HCT116 (cell line): ENCODE measurements around the gene TEAD1. TPM values are rescaled to one million over a fixed set of nuclear protein-coding genes. Genes with fewer than 3 reads are reported as not detected.

Experiments
- ATAC-seq: fragments of 200-7000 bp; cut with Tn5 transposase; 2 replicates; pipeline ENCODE4 v1.9.1; 2020; ENCODE audit warnings: mild to moderate bottlenecking, moderate library complexity
- BruUV-seq: library from RNA; stranded (reverse); fragments of 400-500 nt; replicated peaks from 2 replicates; lab custom pipeline; 2021; lab: Mats Ljungman, UMichigan
- CTCF ChIA-PET: fragments of 300-600 bp; sonication (Branson Sonifier 250); formaldehyde crosslinking; loops from one replicate; lab custom pipeline; 2021; ENCODE audit warnings: antibody characterized with exemption; lab: Charles Lee
- POLR2A ChIA-PET: fragments of 300-600, 350-600 bp; sonication (Branson Sonifier 250); formaldehyde crosslinking; loops from one replicate; lab custom pipeline; 2021; ENCODE audit warnings: antibody characterized with exemption; lab: Charles Lee
- RAD21 ChIA-PET, 2 experiments: fragments of 300-600 bp; sonication (Branson Sonifier 250); formaldehyde crosslinking; loops; one replicate each; lab custom pipeline; 2023; ENCODE audit warnings: low total read pairs in 2 of 2; ENCODE audit not compliant: uncharacterized antibody in 2 of 2, unreplicated experiment in 2 of 2, low non-redundant PET in 1 of 2; lab: Charles Lee
- DNase-seq: peaks from one replicate; pipeline ENCODE4 v3.0.0-alpha.2; 2010; ENCODE audit warnings: low read depth, low spot score
- H2AFZ ChIP-seq: fragments of 200-600 bp; shearing (Covaris generic), sonication (generic); 2 replicates; pipeline ENCODE4 v1.6.1; 2017; ENCODE audit warnings: low read depth, mixed run types, mixed read lengths, antibody characterized with exemption, low read length; ENCODE audit not compliant: poor library complexity, severe bottlenecking
- H3K27ac ChIP-seq: 2 replicates; pipeline ENCODE4 v1.5.1; 2012; ENCODE audit warnings: low read depth, low read length
- H3K27me3 ChIP-seq: fragments of 200-600 bp; sonication (generic); 2 replicates; pipeline ENCODE4 v1.6.1; 2016; ENCODE audit warnings: mixed run types, low read length, mixed read lengths; ENCODE audit not compliant: insufficient read depth
- H3K36me3 ChIP-seq, 2 experiments: fragments of 200-500 bp in 1 of 2; fragments of 200-600 bp in 1 of 2; sonication (Bioruptor generic) in 1 of 2; sonication (generic) in 1 of 2; 2 replicates each; pipeline versions ENCODE4 v1.5.1 to v1.6.1; 2014 to 2016; ENCODE audit warnings: low read length in 2 of 2, inconsistent platforms in 1 of 2, mixed read lengths in 1 of 2, mixed run types in 1 of 2; ENCODE audit not compliant: insufficient read depth in 2 of 2, control insufficient read depth in 1 of 2
- H3K4me1 ChIP-seq, 2 experiments: fragments of 200-600 bp in 1 of 2; sonication (generic) in 1 of 2; 2 replicates each; pipeline versions ENCODE4 v1.5.1 to v1.6.1; 2012 to 2017; ENCODE audit warnings: low read length in 2 of 2, inconsistent platforms in 1 of 2, mild to moderate bottlenecking in 1 of 2, mixed read lengths in 1 of 2, mixed run types in 1 of 2, moderate library complexity in 1 of 2; ENCODE audit not compliant: insufficient read depth in 2 of 2, control insufficient read depth in 1 of 2
- H3K4me2 ChIP-seq: fragments of 200-600 bp; sonication (generic); 2 replicates; pipeline ENCODE4 v1.6.1; 2017; ENCODE audit warnings: mixed run types, low read length, mixed read lengths
- H3K4me3 ChIP-seq, 2 experiments: fragments of 200-600 bp in 1 of 2; sonication (generic) in 1 of 2; replicated peaks in 1 of 2; 2 replicates each; pipeline ENCODE4 v1.5.1; 2011 to 2016; ENCODE audit warnings: low read length in 2 of 2, control low read depth in 1 of 2, low read depth in 1 of 2, mild to moderate bottlenecking in 1 of 2, mixed read lengths in 1 of 2, mixed run types in 1 of 2
- H3K79me2 ChIP-seq: fragments of 200-600 bp; sonication (generic); 2 replicates; pipeline ENCODE4 v1.6.1; 2017; ENCODE audit warnings: mild to moderate bottlenecking, mixed run types, low read length, moderate library complexity, mixed read lengths; ENCODE audit not compliant: insufficient read depth
- H3K9ac ChIP-seq: fragments of 200-600 bp; sonication (generic); 2 replicates; pipeline ENCODE4 v1.6.1; 2016; ENCODE audit warnings: low read length, mixed read lengths
- H3K9me2 ChIP-seq: fragments of 200-600 bp; sonication (generic), shearing (Covaris generic); 2 replicates; pipeline ENCODE4 v1.6.1; 2017; ENCODE audit warnings: mixed run types, mild to moderate bottlenecking, moderate library complexity; ENCODE audit not compliant: insufficient read depth
- H3K9me3 ChIP-seq, 2 experiments: fragments of 200-500 bp in 1 of 2; fragments of 200-600 bp in 1 of 2; sonication (Bioruptor generic) in 1 of 2; sonication (generic) in 1 of 2; 2 replicates each; pipeline ENCODE4 v1.6.1; 2014 to 2017; ENCODE audit warnings: low read length in 2 of 2, mixed read lengths in 2 of 2, inconsistent platforms in 1 of 2, low read depth in 1 of 2, mild to moderate bottlenecking in 1 of 2, mixed run types in 1 of 2, moderate library complexity in 1 of 2; ENCODE audit not compliant: control insufficient read depth in 1 of 2, insufficient read depth in 1 of 2
- H4K20me1 ChIP-seq: fragments of 200-600 bp; sonication (generic), shearing (Covaris generic); 2 replicates; pipeline ENCODE4 v1.6.1; 2017; ENCODE audit warnings: mixed run types, mild to moderate bottlenecking, moderate library complexity; ENCODE audit not compliant: insufficient read depth
- CTCF ChIP-seq, 3 experiments: fragments of 200-600 bp in 1 of 3; sonication (generic) in 1 of 3; IDR thresholded peaks in 2 of 3; conservative IDR thresholded peaks in 1 of 3; 2 replicates each; pipeline ENCODE4 v1.5.1; 2012 to 2017; ENCODE audit warnings: low read depth in 2 of 3, low read length in 2 of 3, antibody characterized with exemption in 1 of 3, borderline replicate concordance in 1 of 3, control low read depth in 1 of 3, mild to moderate bottlenecking in 1 of 3, mixed read lengths in 1 of 3, mixed run types in 1 of 3, moderate library complexity in 1 of 3; ENCODE audit not compliant: insufficient read depth in 1 of 3
- EGR1 ChIP-seq: IDR thresholded peaks from 2 replicates; pipeline ENCODE4 v1.6.1; 2012; ENCODE audit warnings: low read depth
- EZH2 ChIP-seq: fragments of 200-600 bp; sonication (generic); IDR thresholded peaks from 2 replicates; pipeline ENCODE4 v1.6.1; 2017; ENCODE audit warnings: antibody characterized with exemption, mixed run types
- EZH2phosphoT487 ChIP-seq: fragments of 200-600 bp; IDR thresholded peaks from 2 replicates; pipeline ENCODE4 v1.6.1; 2018; ENCODE audit warnings: antibody characterized with exemption, borderline replicate concordance
- POLR2A ChIP-seq: IDR thresholded peaks from 2 replicates; pipeline ENCODE4 v1.7.0; 2011; ENCODE audit warnings: borderline replicate concordance; ENCODE audit not compliant: insufficient read depth, insufficient read length; ENCODE audit errors: extremely low read depth
- SIN3A ChIP-seq: IDR thresholded peaks from 2 replicates; pipeline ENCODE4 v1.6.1; 2012; ENCODE audit warnings: low read depth
- TCF7L2 ChIP-seq: IDR thresholded peaks from 2 replicates; pipeline ENCODE4 v1.7.0; 2011; ENCODE audit warnings: borderline replicate concordance, inconsistent platforms; ENCODE audit not compliant: insufficient read depth, insufficient read length; ENCODE audit errors: extremely low read depth
- intact Hi-C: fragments of 100-400 bp; cut with micrococcal nuclease; formaldehyde crosslinking; loops from 2 replicates; pipeline ENCODE4 v1.10.0; 2022
- total RNA-seq: library from RNA; stranded (reverse); gene quantifications from one replicate; pipeline ENCODE4 v1.2.1, GENCODE V29; 2021; ENCODE audit not compliant: unreplicated experiment
- TF ChIP-seq, protein P1 (sequence below): IDR thresholded peaks from 2 replicates; pipeline ENCODE4 v1.6.1; 2012
- TF ChIP-seq, protein P2 (sequence below): IDR thresholded peaks from 2 replicates; pipeline ENCODE4 v1.6.1; 2012
- TF ChIP-seq, protein P3 (sequence below): IDR thresholded peaks from 2 replicates; pipeline ENCODE4 v1.6.1; 2012; ENCODE audit warnings: low read depth

Gene TEAD1
- total RNA-seq, 1 experiment from 2014 or later, result 103 TPM

DNA sequence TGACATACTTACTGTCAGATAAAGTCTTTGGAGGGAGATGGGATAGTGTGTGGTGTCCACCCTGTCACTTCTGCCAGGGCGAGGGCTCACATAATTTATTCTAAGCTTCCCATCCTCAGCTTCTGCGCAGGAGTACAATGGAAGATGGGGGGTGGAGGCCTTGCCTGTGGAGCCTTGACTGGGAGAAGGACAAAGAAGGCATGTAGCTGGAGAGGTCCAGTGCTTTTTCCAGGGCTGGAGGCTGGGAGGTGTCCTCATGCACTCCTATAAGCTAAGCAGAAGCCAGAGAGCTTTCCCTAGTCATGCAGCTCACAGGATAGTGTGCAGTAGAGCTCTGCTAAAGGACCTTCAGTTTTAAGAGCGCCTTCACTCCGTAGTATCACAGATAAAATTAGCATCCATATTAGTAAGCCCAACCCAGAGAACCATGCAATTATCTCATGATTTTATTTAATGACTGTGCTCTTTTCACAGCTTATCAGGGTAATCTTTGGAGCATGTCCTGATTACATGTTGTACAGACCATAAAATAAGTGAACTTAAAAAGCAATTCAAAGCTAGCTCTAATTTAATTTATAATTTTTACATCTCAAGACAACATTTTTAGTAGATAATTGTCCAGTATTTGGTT, 148.3 kb downstream of the TEAD1 start:
- TF ChIP-seq EZH2phosphoT487 (no peak), CTCF (IDR thresholded peaks at IDR 0.05 in 2 of 3, conservative IDR thresholded peaks at IDR 0.05 in 1 of 3; ENCODE audit: borderline replicate concordance in 1 of 3, insufficient read depth in 1 of 3, low read depth in 2 of 3, low read length in 2 of 3) (no peak), SIN3A (no peak), POLR2A (no peak), EGR1 (no peak), TCF7L2 (no peak), EZH2 (no peak)
- TF ChIP-seq, protein P1, sequence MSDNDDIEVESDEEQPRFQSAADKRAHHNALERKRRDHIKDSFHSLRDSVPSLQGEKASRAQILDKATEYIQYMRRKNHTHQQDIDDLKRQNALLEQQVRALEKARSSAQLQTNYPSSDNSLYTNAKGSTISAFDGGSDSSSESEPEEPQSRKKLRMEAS, result no peak
- TF ChIP-seq, protein P2, sequence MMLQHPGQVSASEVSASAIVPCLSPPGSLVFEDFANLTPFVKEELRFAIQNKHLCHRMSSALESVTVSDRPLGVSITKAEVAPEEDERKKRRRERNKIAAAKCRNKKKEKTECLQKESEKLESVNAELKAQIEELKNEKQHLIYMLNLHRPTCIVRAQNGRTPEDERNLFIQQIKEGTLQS, result no peak
- TF ChIP-seq, protein P3, sequence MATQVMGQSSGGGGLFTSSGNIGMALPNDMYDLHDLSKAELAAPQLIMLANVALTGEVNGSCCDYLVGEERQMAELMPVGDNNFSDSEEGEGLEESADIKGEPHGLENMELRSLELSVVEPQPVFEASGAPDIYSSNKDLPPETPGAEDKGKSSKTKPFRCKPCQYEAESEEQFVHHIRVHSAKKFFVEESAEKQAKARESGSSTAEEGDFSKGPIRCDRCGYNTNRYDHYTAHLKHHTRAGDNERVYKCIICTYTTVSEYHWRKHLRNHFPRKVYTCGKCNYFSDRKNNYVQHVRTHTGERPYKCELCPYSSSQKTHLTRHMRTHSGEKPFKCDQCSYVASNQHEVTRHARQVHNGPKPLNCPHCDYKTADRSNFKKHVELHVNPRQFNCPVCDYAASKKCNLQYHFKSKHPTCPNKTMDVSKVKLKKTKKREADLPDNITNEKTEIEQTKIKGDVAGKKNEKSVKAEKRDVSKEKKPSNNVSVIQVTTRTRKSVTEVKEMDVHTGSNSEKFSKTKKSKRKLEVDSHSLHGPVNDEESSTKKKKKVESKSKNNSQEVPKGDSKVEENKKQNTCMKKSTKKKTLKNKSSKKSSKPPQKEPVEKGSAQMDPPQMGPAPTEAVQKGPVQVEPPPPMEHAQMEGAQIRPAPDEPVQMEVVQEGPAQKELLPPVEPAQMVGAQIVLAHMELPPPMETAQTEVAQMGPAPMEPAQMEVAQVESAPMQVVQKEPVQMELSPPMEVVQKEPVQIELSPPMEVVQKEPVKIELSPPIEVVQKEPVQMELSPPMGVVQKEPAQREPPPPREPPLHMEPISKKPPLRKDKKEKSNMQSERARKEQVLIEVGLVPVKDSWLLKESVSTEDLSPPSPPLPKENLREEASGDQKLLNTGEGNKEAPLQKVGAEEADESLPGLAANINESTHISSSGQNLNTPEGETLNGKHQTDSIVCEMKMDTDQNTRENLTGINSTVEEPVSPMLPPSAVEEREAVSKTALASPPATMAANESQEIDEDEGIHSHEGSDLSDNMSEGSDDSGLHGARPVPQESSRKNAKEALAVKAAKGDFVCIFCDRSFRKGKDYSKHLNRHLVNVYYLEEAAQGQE, result no peak
- H3K79me2 ChIP-seq, result peaks cover 49% of the 10 kb centered on the region
- no peak overlapping the region for H3K9ac ChIP-seq
- H2AFZ ChIP-seq, result no peak overlapping the region
- RAD21 ChIA-PET, result interaction anchor here in 1 of 2 experiments (0.6 kb wide), 1 partner anchor 410 kb away, joined by 3 read pairs; no protein-coding TSS in a partner anchor
- ATAC-seq (no peak), DNase-seq (no peak)
- no peaks in the 10 kb centered on the region for H3K36me3 ChIP-seq
- H3K27ac ChIP-seq, result no peak overlapping the region
- no peaks in the 10 kb centered on the region for H3K9me2 ChIP-seq
- no peak overlapping the region for H3K4me3 ChIP-seq
- no peaks in the 10 kb centered on the region for H4K20me1 ChIP-seq
- POLR2A ChIA-PET, result no interaction called here
- H3K4me2 ChIP-seq, result no peak overlapping the region
- intact Hi-C loops, result no loop called here
- no peaks in the 10 kb centered on the region for H3K9me3 ChIP-seq
- no peaks in the 10 kb centered on the region for H3K27me3 ChIP-seq
- H3K4me1 ChIP-seq, result peaks cover 2 to 12% of the 10 kb centered on the region in 2 experiments; a peak in 3 of 4 replicates
- CTCF ChIA-PET, result interaction anchor here (1.3 kb wide), 1 partner anchor 8 kb away, joined by 4 read pairs; no protein-coding TSS in a partner anchor
- no TSS peak for BruUV-seq
